NCI-H226 (cell line): Measurements from ENCODE around the gene SYNE1.
A peak's percentile ranks its signal among the peaks of the same experiment; 100 is the strongest.

Source experiments
- DNase-seq: peaks from one replicate; pipeline ENCODE4 v3.0.0-alpha.2; 2015

SYNE1 gene

GRCh38 chr6:152123076-152123475 is 514.1 kb downstream of the SYNE1 start:
- no peak for DNase-seq

- DNase-seq, result no peak
These were observed 514.7 kb downstream of the SYNE1 start for GRCh38 chr6:152122434-152122833.

GRCh38 chr6:152121910-152122309 is 515.3 kb downstream of the SYNE1 start:
- DNase-seq, result no peak

DNA sequence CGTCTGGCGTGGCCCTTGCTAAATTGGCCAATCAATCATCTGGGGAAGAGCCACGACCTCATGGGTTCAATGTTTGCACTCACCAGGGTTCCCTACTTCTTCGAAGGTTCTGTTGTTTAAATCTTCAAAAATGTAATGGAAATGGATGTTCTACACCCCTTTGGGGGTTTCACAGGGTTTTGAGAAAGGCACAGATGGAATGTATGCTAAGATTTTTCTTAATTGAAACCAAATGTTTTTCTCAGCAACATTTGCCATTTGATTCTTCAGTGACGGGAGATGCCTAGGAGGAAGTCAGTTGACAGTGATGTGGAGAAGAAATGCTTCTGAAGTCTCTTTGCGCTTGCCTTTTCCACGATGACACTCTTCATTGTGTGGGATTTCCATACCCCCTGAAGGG is 517.3 kb downstream of the SYNE1 start:
- DNase-seq, result no peak

DNA sequence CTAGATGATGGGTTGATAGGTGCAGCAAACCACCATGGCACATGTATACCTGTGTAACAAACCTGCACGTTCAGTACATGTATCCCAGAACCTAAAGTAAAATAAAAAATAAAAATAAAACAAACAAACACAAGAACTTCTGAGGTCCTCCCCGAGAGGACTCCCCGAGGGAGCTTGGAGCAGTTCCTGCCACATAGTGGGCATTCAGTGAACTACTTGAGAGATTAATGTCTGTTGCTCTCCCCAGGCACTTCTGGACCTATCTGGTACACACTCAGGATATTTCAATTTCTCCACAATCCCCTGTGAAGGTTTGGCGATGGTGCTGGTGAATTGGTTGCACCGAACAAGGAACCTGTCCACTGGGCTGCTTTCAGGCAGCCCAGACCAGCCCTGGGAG is 518.5 kb downstream of the SYNE1 start:
- no peak for DNase-seq

DNA sequence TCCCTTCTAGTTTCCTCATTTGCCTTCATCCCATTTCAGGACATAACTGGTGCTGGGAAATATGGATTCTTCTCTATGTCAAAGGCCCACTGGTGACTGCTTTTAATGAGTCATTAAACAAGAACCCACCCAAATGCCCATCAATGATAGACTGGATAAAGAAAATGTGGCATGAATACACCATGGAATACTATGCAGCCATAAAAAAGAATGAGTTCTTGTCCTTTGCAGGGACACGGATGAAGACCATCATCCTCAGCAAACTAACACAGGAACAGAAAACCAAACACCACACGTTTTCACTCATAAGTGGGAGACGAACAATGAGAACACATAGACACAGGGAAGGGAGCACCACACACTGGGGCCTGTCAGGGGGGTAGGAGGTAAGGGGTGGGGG is 518.9 kb downstream of the SYNE1 start:
- DNase-seq, result no peak

DNA sequence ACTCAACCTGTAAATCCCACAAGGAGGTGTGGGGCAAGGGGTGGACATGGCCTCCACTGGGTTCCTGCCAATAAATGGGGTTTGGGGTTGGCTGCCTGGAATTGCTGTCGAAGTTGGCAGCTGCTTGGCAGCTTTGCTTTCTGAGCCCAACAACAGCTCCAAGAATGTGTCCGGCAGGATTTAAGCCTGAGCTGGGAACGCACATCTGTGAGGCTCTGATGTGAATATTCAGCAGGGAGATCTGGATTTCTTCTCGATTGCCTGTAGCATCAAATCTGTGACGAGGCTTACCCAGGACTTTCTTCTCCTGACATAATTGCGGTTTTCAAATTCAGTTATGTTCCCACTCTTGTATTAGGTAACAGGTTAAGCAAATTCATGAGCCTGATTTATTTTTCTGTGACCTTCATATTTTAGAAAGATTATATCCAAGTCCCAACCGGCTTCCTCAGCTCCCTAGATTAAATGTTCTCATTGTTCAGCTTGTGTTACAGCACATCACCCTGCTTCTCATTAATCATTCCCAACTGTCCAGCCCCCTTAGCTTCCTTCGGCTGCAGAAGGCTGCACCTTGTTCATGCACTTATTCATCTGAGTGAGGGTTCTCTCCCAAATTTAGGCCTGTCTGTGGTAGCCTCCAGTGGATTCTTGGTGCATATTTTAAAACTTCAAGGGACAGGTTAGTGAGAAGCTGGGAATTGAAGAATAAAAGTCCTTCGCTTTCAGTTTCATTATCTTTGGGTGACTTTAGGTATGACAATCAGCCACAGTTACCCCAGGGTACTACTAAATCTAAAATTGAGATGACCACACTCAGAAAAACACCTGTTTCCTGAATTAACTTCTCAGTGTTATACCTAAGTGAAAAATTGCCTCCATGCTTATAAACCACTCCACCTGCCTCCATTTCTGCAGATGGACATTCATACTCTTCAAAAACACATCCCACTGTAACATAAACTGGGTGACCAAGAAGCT is 519.7 kb downstream of the SYNE1 start:
- DNase-seq, result no peak

DNA sequence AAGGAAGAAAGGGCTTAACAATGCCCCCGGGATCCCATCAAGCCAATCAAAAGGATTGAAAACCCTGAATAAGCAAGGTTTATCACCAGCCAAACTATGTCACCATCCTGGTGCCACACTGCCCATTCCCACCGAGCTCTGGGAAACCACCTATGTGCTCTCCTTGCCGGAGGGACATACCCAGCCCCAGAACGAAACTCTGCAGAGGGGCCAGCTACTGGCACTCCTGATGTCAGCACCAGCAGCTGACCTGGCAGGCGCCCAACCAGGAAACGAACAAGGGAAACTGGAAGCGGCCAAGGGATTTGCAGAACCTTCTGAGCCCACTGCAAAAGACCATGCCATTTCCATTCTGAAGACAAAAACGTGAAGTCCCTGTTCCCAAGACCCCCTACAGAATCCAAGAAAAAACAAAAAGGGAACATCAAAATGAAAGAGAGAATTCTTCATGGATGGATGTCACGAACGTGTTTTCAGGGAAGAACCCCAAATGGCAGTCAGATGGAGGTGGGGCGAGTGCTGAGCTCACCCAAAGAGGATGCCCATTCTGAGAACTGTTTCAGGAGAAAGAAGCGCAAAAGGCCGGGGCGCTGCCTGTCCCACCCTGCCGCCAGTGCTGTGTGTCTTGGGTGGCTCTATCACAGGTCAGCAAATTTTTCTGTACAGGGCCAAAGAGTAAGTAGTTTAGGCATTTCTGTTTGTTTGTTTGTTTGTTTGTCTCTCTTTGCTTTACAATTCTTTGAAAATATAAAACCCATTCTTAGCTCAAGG is 524.5 kb downstream of the SYNE1 start:
- DNase-seq, result no peak

DNA sequence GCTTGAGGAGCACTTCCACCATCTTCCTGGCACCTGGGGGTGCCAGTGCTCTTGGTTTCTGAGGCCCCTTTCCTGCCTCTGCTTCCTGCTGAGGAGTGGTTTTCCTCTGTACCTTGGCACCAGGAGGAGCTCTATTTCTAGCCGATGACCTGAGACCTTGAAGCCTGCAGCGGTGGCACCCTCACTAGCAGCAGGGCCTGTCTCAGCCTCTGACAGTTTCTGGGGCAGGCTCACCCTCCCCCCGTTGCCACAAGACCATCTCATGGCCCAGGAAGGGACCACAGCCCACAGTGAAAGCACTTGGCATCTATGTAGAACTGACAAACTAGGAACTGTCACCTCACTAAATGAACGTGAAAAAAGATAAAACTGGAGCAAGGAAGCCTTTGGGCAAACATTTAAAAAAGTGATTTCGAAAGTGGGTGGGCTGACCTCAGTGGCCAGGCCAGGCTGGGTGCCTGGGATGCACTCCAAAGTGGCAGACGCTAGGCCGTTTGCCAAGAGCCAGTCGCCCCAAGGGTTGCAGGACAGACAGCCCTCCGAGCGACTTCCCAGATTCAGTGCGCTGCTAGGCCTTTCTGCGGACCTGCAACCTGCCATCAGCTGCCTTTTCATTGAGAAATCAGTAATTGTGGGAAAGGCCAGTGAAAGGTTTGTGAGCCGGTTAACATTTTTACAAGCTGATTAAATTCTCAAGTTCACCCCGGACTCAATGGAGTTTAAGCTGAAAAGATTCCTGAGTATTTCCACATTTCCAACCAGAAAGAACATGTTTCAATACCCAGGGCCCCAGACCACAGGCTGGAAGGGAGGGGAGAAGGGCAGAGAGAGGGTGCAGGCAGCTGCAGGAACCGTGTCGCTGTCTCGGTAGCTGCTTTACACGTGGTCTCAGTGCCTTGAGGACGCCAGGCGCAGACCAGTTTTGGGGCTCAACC is 526.0 kb downstream of the SYNE1 start:
- DNase-seq, result no peak

DNA sequence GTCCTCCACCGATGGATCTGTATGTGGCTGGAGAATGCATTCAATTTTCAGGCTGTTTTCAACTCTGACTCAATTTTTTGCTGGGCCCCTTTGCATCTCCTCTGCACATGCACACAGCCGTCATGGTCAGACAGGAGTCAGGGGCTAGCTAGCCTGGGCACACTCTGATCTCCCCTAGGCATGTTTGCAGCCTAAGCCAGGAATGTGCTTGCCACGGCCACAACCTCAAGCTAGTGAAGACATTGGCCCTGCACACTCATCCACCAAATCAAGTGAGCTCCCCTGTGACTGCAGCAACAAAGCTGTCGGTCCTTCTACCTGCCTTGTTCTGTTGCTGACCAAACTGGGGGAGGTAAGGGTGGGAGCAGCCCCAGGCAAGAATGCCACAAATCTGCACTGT is 529.2 kb downstream of the SYNE1 start:
- no peak for DNase-seq

- peak; percentile 60 for DNase-seq
These were observed 537.0 kb downstream of the SYNE1 start for GRCh38 chr6:152100183-152100618.

GRCh38 chr6:152099446-152100182 is 537.5 kb downstream of the SYNE1 start:
- no peak for DNase-seq

GRCh38 chr6:152098683-152099082 is 538.5 kb downstream of the SYNE1 start:
- DNase-seq, result no peak

GRCh38 chr6:152096863-152097496 is 540.2 kb downstream of the SYNE1 start:
- no peak for DNase-seq

DNA sequence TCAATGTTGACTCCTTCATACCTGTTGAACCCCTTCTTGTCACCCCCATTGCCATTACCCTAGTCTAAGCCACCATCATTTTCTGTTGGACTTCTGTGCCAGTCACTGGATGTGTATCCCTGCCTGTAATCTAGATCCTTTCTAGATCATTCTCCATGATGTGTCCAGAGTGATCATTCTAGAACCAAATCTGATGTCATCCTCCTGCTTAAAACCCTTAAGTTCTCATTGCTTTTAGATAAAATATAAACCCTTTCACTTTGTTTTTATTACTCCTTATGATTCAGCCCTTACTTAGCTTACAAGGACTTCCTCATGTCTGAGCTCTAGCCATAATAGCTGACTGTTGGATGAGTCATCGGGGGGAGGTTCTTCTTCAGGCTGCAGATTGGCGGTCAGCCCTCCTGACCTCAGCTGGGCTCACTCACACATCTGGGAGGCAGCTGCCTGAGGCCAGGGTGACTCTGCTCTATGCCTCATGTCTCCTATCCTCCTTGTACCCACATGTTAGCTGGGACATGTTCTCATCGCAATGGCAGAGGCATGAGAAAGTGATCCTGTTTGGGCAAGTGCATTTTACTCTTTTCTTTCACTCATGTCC is 542.1 kb downstream of the SYNE1 start:
- peak; percentile 95 for DNase-seq

- no peak for DNase-seq
These were observed 542.9 kb downstream of the SYNE1 start for GRCh38 chr6:152094276-152094675.

GRCh38 chr6:152093711-152094110 is 543.5 kb downstream of the SYNE1 start:
- no peak for DNase-seq

- DNase-seq, result peak; percentile 90
These were observed 545.3 kb downstream of the SYNE1 start for GRCh38 chr6:152091851-152092341.

DNA sequence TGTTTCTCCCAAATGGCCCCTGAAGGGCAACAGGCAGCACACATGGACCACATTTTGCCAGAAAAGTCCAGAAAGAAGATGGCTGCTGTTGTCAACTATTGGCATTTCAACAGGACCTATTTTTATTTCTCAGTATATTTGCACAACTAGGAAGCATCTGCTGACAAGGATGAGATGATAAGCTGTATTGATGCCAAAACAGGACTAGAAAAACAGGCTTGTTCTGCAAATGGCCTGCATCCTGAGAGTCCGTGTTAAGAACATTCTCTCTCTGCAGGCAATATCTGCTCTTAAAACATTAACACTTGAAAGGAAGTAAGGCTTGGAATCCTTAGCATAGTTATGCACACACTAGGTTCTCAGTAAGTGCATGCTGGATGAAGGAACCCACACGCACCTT is 546.0 kb downstream of the SYNE1 start:
- DNase-seq, result no peak

GRCh38 chr6:152089992-152090391 is 547.2 kb downstream of the SYNE1 start:
- DNase-seq, result peak; percentile 24

- no peak for DNase-seq
These were observed 549.5 kb downstream of the SYNE1 start for GRCh38 chr6:152087701-152088100.
